C4-2B (cell line): ENCODE data around the gene ESYT2.

Source experiments
- H3K27ac ChIP-seq: fragments of 450-650 bp; 2 replicates; pipeline ENCODE4 v1.5.1; 2017
- CTCF ChIP-seq: fragments of 450-650 bp; conservative IDR thresholded peaks from 2 replicates; pipeline ENCODE4 v1.5.1; 2017; ENCODE audit warnings: mild to moderate bottlenecking
- ZFX ChIP-seq: fragments of 450-650 bp; IDR thresholded peaks from 2 replicates; pipeline ENCODE4 v1.6.1; 2017

Gene ESYT2

GRCh38 chr7:158781217-158781973 lies 47.9 kb downstream of the ESYT2 start:
- TF ChIP-seq CTCF, result no peak
- no peak for TF ChIP-seq ZFX
- no peak overlapping the region; the same call in 1 of the 2 replicates for H3K27ac ChIP-seq

- H3K27ac ChIP-seq, result peak overlapping the region; percentile 56
Measured at GRCh38 chr7:158779061-158780000, 50.0 kb downstream of the ESYT2 start.

GRCh38 chr7:158778471-158778870 lies 50.8 kb downstream of the ESYT2 start:
- no peak overlapping the region; the same call in 1 of the 2 replicates for H3K27ac ChIP-seq
- TF ChIP-seq ZFX (no peak), CTCF (no peak)

More at GRCh38 chr7:158779061-158780000, 50.0 kb downstream of the ESYT2 start:
- no peak for TF ChIP-seq ZFX
- TF ChIP-seq CTCF, result no peak

- TF ChIP-seq CTCF, result no peak
- no peak for TF ChIP-seq ZFX
- H3K27ac ChIP-seq, result no peak overlapping the region
Measured at GRCh38 chr7:158777793-158778192, 51.5 kb downstream of the ESYT2 start.

- H3K27ac ChIP-seq, result no peak overlapping the region
- TF ChIP-seq ZFX (no peak), CTCF (no peak)
Measured at GRCh38 chr7:158776474-158776873, 52.8 kb downstream of the ESYT2 start.

GRCh38 chr7:158774952-158775351 lies 54.4 kb downstream of the ESYT2 start:
- TF ChIP-seq ZFX (no peak), CTCF (no peak)
- no peak overlapping the region for H3K27ac ChIP-seq

GRCh38 chr7:158772916-158773315 lies 56.4 kb downstream of the ESYT2 start:
- TF ChIP-seq ZFX (no peak), CTCF (no peak)
- no peak overlapping the region for H3K27ac ChIP-seq
